SK-N-SH (cell line): Measurements from ENCODE around the gene LPCAT3. TPM values are rescaled to one million over a fixed set of nuclear protein-coding genes. Genes with fewer than 3 reads are reported as not detected.

Experiments
- CTCF ChIA-PET: fragments of 300-600, 350-600 bp; formaldehyde crosslinking; extraction: SDS; loops from one replicate; lab custom pipeline; 2021; lab: Yijun Ruan, JAX
- POLR2A ChIA-PET: fragments of 350-600 bp; sonication (Branson Sonifier 250); formaldehyde crosslinking; extraction: SDS; loops from one replicate; lab custom pipeline; 2020; ENCODE audit warnings: antibody characterized with exemption, inconsistent platforms; lab: Yijun Ruan, JAX
- DNase-seq: peaks from one replicate; pipeline ENCODE4 v3.0.0; 2012
- H2AFZ ChIP-seq: fragments of 200-600 bp; sonication (generic); 2 replicates; pipeline ENCODE4 v1.8.1; 2016; ENCODE audit warnings: antibody characterized with exemption, mild to moderate bottlenecking, low read depth
- H3F3A ChIP-seq: fragments of 200-600 bp; sonication (generic); replicated peaks from 2 replicates; pipeline ENCODE3; 2016; ENCODE audit warnings: antibody characterized with exemption, mild to moderate bottlenecking; ENCODE audit not compliant: insufficient read depth
- H3K27ac ChIP-seq, 2 experiments: fragments of 200-500 bp in 1 of 2; fragments of 200-600 bp in 1 of 2; sonication (Bioruptor generic) in 1 of 2; sonication (generic), shearing (Covaris generic) in 1 of 2; 2 replicates each; pipeline versions ENCODE4 v1.5.1 to v1.6.1; 2014 to 2016; ENCODE audit warnings: low read depth in 2 of 2, inconsistent platforms in 1 of 2, low read length in 1 of 2, mild to moderate bottlenecking in 1 of 2, mixed read lengths in 1 of 2
- H3K27me3 ChIP-seq: fragments of 200-600 bp; sonication (generic), shearing (Covaris generic); 2 replicates; pipeline ENCODE4 v1.6.1; 2016; ENCODE audit warnings: mixed run types; ENCODE audit not compliant: insufficient read depth
- H3K36me3 ChIP-seq, 2 experiments: fragments of 200-500 bp in 1 of 2; fragments of 200-600 bp in 1 of 2; sonication (Bioruptor generic) in 1 of 2; sonication (generic) in 1 of 2; replicated peaks in 1 of 2; 2 replicates each; pipeline versions ENCODE3 to v1.5.1; 2014 to 2016; ENCODE audit warnings: low read length in 1 of 2, mild to moderate bottlenecking in 1 of 2; ENCODE audit not compliant: insufficient read depth in 2 of 2, control insufficient read depth in 1 of 2
- H3K4me1 ChIP-seq, 2 experiments: fragments of 200-500 bp in 1 of 2; fragments of 200-600 bp in 1 of 2; sonication (Bioruptor generic) in 1 of 2; sonication (generic), shearing (Covaris generic) in 1 of 2; 2 replicates each; pipeline versions ENCODE4 v1.5.1 to v1.6.1; 2014 to 2016; ENCODE audit warnings: low read depth in 1 of 2, low read length in 1 of 2, mixed run types in 1 of 2; ENCODE audit not compliant: insufficient read depth in 2 of 2, control insufficient read depth in 1 of 2
- H3K4me2 ChIP-seq: fragments of 200-600 bp; sonication (generic), shearing (Covaris generic); 2 replicates; pipeline ENCODE4 v1.6.1; 2017; ENCODE audit warnings: mixed run types
- H3K4me3 ChIP-seq, 2 experiments: fragments of 200-500 bp in 1 of 2; fragments of 200-600 bp in 1 of 2; sonication (Bioruptor generic) in 1 of 2; sonication (generic), shearing (Covaris generic) in 1 of 2; 2 replicates each; pipeline versions ENCODE4 v1.5.1 to v1.8.1; 2014 to 2016; ENCODE audit warnings: low read depth in 2 of 2, inconsistent platforms in 1 of 2, low read length in 1 of 2, mild to moderate bottlenecking in 1 of 2, mixed read lengths in 1 of 2, moderate library complexity in 1 of 2
- H3K79me2 ChIP-seq: fragments of 200-600 bp; sonication (generic); 2 replicates; pipeline ENCODE4 v1.8.1; 2017; ENCODE audit warnings: mild to moderate bottlenecking; ENCODE audit not compliant: insufficient read depth
- H3K9ac ChIP-seq: fragments of 200-600 bp; sonication (generic); 2 replicates; pipeline ENCODE4 v1.6.1; 2017; ENCODE audit warnings: mixed run types
- H3K9me2 ChIP-seq: fragments of 200-600 bp; sonication (generic); 2 replicates; pipeline ENCODE4 v1.6.1; 2017; ENCODE audit warnings: mixed run types
- H3K9me3 ChIP-seq: fragments of 200-600 bp; sonication (generic); 2 replicates; pipeline ENCODE4 v1.6.1; 2017; ENCODE audit warnings: mixed run types, mild to moderate bottlenecking, moderate library complexity
- H4K20me1 ChIP-seq: fragments of 200-600 bp; sonication (generic); 2 replicates; pipeline ENCODE4 v1.6.1; 2017; ENCODE audit warnings: mild to moderate bottlenecking, mixed run types; ENCODE audit not compliant: insufficient read depth
- FOSL2 ChIP-seq: IDR thresholded peaks from 2 replicates; pipeline ENCODE4 v1.4.0; 2012; ENCODE audit warnings: low read depth, mild to moderate bottlenecking, moderate library complexity, borderline replicate concordance
- FOXM1 ChIP-seq: IDR thresholded peaks from 2 replicates; pipeline ENCODE4 v1.4.0; 2012; ENCODE audit warnings: low read depth, mild to moderate bottlenecking
- GABPA ChIP-seq: IDR thresholded peaks from 2 replicates; pipeline ENCODE4 v1.4.0; 2012; ENCODE audit warnings: low read depth, mild to moderate bottlenecking
- GATA2 ChIP-seq: sonication (generic); formaldehyde crosslinking; IDR thresholded peaks from 2 replicates; pipeline ENCODE4 v1.5.0; 2020; ENCODE audit warnings: mild to moderate bottlenecking, missing genetic modification reagents
- IRF3 ChIP-seq: fragments of 150-350 bp; IDR thresholded peaks from 2 replicates; pipeline ENCODE4 v1.6.1; 2016; ENCODE audit warnings: mild to moderate bottlenecking, low read depth, low read length
- JUND ChIP-seq: IDR thresholded peaks from 2 replicates; pipeline ENCODE4 v1.4.0; 2012
- MEF2A ChIP-seq: IDR thresholded peaks from 2 replicates; pipeline ENCODE4 v1.4.0; 2012; ENCODE audit warnings: low read depth, borderline replicate concordance
- NFIC ChIP-seq: IDR thresholded peaks from 2 replicates; pipeline ENCODE4 v1.4.0; 2012; ENCODE audit warnings: borderline replicate concordance
- RCOR1 ChIP-seq: fragments of 150-350 bp; IDR thresholded peaks from 2 replicates; pipeline ENCODE4 v1.6.1; 2017; ENCODE audit warnings: antibody characterized with exemption, low read length
- SIN3A ChIP-seq: IDR thresholded peaks from 2 replicates; pipeline ENCODE4 v1.6.1; 2012; ENCODE audit warnings: low read depth, mild to moderate bottlenecking, low read length, moderate library complexity, borderline replicate concordance
- SMC3 ChIP-seq: IDR thresholded peaks from 2 replicates; pipeline ENCODE4 v1.6.1; 2012; ENCODE audit warnings: low read depth, low read length, improper control_type of control experiment
- TAF1 ChIP-seq: IDR thresholded peaks from 2 replicates; pipeline ENCODE4 v1.6.1; 2012; ENCODE audit warnings: low read depth, mild to moderate bottlenecking, low read length, moderate library complexity, borderline replicate concordance
- TCF12 ChIP-seq: IDR thresholded peaks from 2 replicates; pipeline ENCODE4 v1.4.0; 2012
- TEAD4 ChIP-seq: IDR thresholded peaks from 2 replicates; pipeline ENCODE4 v1.4.0; 2012; ENCODE audit warnings: mild to moderate bottlenecking, borderline replicate concordance; ENCODE audit not compliant: insufficient read depth
- WGBS: methylation state at CpG from one replicate; pipeline ENCODE4 v1.1.6; 2017; ENCODE audit warnings: low lambda C conversion rate; 5-methylcytosine and 5-hydroxymethylcytosine counted together
- polyA plus RNA-seq, 3 experiments: library from polyadenylated mRNA; depleted of rRNA; stranded (reverse); fragments of >200 nt; gene quantifications; 2 replicates each; pipeline ENCODE4 v1.2.3, GENCODE V29; 2012
- TF ChIP-seq, protein P1 (sequence below): IDR thresholded peaks from 2 replicates; pipeline ENCODE4 v1.4.0; 2012; ENCODE audit warnings: low read depth, borderline replicate concordance
- TF ChIP-seq, protein P2 (sequence below): IDR thresholded peaks from 2 replicates; pipeline ENCODE4; 2012
- TF ChIP-seq, protein P3 (sequence below): fragments of 150-350 bp; IDR thresholded peaks from 2 replicates; pipeline ENCODE4 v1.6.1; 2017; ENCODE audit warnings: antibody characterized with exemption, low read length, low read depth, borderline replicate concordance
- TF ChIP-seq, protein P4 (sequence below): IDR thresholded peaks from 2 replicates; pipeline ENCODE4 v1.4.0; 2012; ENCODE audit warnings: low read depth
- TF ChIP-seq, protein P5 (sequence below): IDR thresholded peaks from 2 replicates; pipeline ENCODE4 v1.4.0; 2012; ENCODE audit warnings: low read depth, borderline replicate concordance

Gene LPCAT3
- polyA plus RNA-seq, 1 of the 3 experiments (the other 2 are of a cell fraction), result 23.8 TPM

DNA sequence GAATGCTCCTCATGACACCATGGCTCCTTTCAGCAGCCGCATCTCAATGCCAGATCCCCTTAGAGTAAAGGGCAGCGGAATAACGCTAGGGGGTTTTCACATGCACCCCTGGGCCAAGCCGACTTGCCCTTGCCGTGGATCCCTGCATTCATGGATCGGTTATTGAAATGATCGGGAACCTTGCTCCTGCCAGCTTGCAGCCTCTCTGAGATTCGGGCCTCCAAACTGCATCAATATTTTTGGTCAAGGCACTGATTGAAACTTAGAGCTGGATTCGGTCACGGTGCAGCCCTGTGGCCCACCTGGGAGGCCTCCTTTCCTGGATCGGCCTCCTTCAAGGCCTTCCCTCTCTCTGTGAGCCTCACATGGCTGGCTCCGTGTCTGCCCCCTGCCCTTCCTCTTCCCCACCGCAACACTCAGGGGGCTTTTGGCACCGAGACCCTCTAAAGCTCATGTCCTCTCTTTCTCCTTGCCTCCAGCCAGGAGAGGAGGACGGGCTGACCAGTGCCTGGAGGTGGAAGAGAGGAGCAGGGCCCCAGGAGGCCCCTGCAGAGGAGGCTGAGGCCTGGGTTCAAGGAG lies 65.3 kb downstream of the LPCAT3 start:
- Histone ChIP-seq H2AFZ (no peak overlapping the region), H3K27me3 (no peaks in the 10 kb centered on the region), H3K36me3 (no peaks in the 10 kb centered on the region), H3K4me1 (no peaks in the 10 kb centered on the region), H3K27ac (no peak overlapping the region), H3K79me2 (no peaks in the 10 kb centered on the region), H4K20me1 (no peaks in the 10 kb centered on the region), H3K9me2 (no peaks in the 10 kb centered on the region), H3K9me3 (no peaks in the 10 kb centered on the region), H3K9ac (no peak overlapping the region), H3K4me2 (no peak overlapping the region), H3F3A (no peaks in the 10 kb centered on the region), H3K4me3 (no peak overlapping the region)
- WGBS, result 91% methylated on average over 8 of the region's 15 CpGs
- ChIA-PET CTCF (interaction anchor here (0.6 to 1.9 kb wide), 4 partner anchors 9 to 413 kb away, joined by 3 to 7 read pairs (median 6); no protein-coding TSS in a partner anchor), POLR2A (no interaction called here)
- no peak for TF ChIP-seq SIN3A
- TF ChIP-seq, protein P1, sequence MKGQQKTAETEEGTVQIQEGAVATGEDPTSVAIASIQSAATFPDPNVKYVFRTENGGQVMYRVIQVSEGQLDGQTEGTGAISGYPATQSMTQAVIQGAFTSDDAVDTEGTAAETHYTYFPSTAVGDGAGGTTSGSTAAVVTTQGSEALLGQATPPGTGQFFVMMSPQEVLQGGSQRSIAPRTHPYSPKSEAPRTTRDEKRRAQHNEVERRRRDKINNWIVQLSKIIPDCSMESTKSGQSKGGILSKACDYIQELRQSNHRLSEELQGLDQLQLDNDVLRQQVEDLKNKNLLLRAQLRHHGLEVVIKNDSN, result no peak
- no peak for TF ChIP-seq TCF12
- no peak for TF ChIP-seq GABPA
- TF ChIP-seq RCOR1, result no peak
- TF ChIP-seq JUND, result no peak
- TF ChIP-seq, protein P2, sequence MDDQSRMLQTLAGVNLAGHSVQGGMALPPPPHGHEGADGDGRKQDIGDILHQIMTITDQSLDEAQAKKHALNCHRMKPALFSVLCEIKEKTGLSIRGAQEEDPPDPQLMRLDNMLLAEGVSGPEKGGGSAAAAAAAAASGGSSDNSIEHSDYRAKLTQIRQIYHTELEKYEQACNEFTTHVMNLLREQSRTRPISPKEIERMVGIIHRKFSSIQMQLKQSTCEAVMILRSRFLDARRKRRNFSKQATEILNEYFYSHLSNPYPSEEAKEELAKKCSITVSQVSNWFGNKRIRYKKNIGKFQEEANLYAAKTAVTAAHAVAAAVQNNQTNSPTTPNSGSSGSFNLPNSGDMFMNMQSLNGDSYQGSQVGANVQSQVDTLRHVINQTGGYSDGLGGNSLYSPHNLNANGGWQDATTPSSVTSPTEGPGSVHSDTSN, result no peak
- TF ChIP-seq IRF3, result no peak
- TF ChIP-seq SMC3, result no peak
- no peak for TF ChIP-seq MEF2A
- TF ChIP-seq FOSL2, result no peak
- DNase-seq, result peak; percentile 8

GRCh38 chr12:6952121-6952862 lies 66.0 kb downstream of the LPCAT3 start:
- DNase-seq, result peak; percentile 17
- Histone ChIP-seq H3K4me1 (no peaks in the 10 kb centered on the region), H3K27ac (no peak overlapping the region), H3K4me2 (no peak overlapping the region), H3F3A (no peaks in the 10 kb centered on the region), H3K4me3 (no peak overlapping the region), H3K9me3 (no peaks in the 10 kb centered on the region), H2AFZ (no peak overlapping the region), H3K9me2 (no peaks in the 10 kb centered on the region), H3K36me3 (no peaks in the 10 kb centered on the region), H3K79me2 (no peaks in the 10 kb centered on the region), H4K20me1 (no peaks in the 10 kb centered on the region), H3K9ac (no peak overlapping the region), H3K27me3 (no peaks in the 10 kb centered on the region)
- POLR2A ChIA-PET, result no interaction called here
- 89% methylated on average over 13 of the region's 22 CpGs for WGBS
- CTCF ChIA-PET, result interaction anchor here (0.9 to 1.9 kb wide), 3 partner anchors 10 to 14 kb away, joined by 4 to 7 read pairs (median 7); no protein-coding TSS in a partner anchor
- no peak for TF ChIP-seq MEF2A
- TF ChIP-seq GABPA, result no peak
- TF ChIP-seq, protein P3, sequence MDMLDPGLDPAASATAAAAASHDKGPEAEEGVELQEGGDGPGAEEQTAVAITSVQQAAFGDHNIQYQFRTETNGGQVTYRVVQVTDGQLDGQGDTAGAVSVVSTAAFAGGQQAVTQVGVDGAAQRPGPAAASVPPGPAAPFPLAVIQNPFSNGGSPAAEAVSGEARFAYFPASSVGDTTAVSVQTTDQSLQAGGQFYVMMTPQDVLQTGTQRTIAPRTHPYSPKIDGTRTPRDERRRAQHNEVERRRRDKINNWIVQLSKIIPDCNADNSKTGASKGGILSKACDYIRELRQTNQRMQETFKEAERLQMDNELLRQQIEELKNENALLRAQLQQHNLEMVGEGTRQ, result no peak
- TF ChIP-seq RCOR1, result no peak
- TF ChIP-seq TEAD4, result no peak
- no peak for TF ChIP-seq TCF12
- TF ChIP-seq NFIC, result no peak
- TF ChIP-seq FOXM1, result no peak
- TF ChIP-seq, protein P4, sequence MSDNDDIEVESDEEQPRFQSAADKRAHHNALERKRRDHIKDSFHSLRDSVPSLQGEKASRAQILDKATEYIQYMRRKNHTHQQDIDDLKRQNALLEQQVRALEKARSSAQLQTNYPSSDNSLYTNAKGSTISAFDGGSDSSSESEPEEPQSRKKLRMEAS, result no peak
- TF ChIP-seq TAF1, result no peak
- TF ChIP-seq GATA2 (CRISPR knock-in tag), result no peak
- TF ChIP-seq, protein P2, result no peak
- TF ChIP-seq, protein P5, sequence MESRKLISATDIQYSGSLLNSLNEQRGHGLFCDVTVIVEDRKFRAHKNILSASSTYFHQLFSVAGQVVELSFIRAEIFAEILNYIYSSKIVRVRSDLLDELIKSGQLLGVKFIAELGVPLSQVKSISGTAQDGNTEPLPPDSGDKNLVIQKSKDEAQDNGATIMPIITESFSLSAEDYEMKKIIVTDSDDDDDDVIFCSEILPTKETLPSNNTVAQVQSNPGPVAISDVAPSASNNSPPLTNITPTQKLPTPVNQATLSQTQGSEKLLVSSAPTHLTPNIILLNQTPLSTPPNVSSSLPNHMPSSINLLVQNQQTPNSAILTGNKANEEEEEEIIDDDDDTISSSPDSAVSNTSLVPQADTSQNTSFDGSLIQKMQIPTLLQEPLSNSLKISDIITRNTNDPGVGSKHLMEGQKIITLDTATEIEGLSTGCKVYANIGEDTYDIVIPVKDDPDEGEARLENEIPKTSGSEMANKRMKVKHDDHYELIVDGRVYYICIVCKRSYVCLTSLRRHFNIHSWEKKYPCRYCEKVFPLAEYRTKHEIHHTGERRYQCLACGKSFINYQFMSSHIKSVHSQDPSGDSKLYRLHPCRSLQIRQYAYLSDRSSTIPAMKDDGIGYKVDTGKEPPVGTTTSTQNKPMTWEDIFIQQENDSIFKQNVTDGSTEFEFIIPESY, result no peak
